ENCODE data around the gene WASHC2A.
"Not testable (repeated sequence)": the region's sequence is repeated elsewhere in the genome, so short reads cannot be mapped to it uniquely, and the experiment has no call there.

The WASHC2A gene, protein sequence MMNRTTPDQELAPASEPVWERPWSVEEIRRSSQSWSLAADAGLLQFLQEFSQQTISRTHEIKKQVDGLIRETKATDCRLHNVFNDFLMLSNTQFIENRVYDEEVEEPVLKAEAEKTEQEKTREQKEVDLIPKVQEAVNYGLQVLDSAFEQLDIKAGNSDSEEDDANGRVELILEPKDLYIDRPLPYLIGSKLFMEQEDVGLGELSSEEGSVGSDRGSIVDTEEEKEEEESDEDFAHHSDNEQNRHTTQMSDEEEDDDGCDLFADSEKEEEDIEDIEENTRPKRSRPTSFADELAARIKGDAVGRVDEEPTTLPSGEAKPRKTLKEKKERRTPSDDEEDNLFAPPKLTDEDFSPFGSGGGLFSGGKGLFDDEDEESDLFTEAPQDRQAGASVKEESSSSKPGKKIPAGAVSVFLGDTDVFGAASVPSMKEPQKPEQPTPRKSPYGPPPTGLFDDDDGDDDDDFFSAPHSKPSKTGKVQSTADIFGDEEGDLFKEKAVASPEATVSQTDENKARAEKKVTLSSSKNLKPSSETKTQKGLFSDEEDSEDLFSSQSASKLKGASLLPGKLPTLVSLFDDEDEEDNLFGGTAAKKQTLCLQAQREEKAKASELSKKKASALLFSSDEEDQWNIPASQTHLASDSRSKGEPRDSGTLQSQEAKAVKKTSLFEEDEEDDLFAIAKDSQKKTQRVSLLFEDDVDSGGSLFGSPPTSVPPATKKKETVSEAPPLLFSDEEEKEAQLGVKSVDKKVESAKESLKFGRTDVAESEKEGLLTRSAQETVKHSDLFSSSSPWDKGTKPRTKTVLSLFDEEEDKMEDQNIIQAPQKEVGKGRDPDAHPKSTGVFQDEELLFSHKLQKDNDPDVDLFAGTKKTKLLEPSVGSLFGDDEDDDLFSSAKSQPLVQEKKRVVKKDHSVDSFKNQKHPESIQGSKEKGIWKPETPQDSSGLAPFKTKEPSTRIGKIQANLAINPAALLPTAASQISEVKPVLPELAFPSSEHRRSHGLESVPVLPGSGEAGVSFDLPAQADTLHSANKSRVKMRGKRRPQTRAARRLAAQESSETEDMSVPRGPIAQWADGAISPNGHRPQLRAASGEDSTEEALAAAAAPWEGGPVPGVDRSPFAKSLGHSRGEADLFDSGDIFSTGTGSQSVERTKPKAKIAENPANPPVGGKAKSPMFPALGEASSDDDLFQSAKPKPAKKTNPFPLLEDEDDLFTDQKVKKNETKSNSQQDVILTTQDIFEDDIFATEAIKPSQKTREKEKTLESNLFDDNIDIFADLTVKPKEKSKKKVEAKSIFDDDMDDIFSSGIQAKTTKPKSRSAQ (N-terminal part only)

DNA sequence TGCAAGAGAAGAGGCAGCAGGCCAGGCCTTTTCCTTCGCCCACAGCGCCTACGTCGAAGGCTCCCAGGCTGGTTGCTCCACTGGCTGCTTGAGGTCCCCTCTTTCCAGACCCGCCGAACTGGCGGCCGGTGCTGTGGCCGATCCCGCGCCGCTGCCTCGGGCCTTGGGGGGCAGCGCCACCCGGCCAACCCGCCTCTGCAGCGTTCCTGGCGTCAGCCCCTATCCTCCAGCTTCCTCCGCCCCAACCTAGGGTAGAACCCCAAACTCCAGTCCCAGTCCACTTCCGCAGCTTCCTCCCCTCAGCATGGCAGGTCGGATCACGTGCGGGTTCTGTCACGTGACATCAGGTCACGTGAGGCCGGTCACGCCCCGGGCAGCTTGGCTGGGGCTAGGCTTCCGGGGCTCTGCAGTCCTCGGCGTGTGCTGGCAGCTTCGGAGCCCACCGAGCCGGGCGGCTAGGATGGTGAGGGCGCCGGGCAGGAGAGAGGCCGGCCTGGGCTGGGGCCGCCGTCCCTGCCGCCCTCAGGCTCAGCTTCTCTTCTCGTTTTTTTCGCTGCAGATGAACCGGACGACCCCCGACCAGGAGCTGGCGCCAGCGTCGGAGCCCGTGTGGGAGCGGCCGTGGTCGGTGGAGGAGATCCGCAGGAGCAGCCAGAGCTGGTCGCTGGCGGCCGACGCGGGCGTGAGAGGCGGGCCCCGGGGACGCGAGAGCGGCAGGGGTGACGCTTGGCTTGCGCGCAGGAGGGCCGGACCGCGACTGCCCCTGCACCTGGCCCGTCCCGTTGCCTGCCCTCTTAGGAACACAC lies at the start of gene WASHC2A:
TSS of gene WASHC2A (plus strand) at position 409 of the 806 bp plus-strand sequence. CDS start at position 461, 52 bp downstream.
- DNase-seq (ENCODE audit: low read depth), result peak; percentile 42

DNA sequence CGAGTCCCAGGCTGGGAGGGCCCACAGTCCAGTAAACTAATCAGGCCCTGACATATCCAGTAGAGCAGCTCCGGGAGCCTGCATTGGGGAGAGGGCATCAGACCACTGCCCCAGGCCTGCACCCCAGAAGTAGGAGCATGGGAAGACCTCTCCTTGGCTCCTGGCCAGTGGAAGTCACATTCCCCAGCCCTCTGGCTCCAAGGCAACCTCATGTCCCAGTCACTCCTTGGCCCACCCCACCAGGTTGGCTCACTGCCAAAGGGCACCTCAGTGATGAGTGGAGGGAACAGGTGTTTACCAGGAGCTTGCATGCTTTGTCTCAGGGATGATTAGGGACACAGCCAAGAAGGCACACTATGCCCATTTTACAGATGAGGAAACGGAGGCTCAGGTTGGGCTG lies 48.5 kb upstream of the WASHC2A start:
- DNase-seq (ENCODE audit: low read depth), result not testable (repeated sequence)

DNA sequence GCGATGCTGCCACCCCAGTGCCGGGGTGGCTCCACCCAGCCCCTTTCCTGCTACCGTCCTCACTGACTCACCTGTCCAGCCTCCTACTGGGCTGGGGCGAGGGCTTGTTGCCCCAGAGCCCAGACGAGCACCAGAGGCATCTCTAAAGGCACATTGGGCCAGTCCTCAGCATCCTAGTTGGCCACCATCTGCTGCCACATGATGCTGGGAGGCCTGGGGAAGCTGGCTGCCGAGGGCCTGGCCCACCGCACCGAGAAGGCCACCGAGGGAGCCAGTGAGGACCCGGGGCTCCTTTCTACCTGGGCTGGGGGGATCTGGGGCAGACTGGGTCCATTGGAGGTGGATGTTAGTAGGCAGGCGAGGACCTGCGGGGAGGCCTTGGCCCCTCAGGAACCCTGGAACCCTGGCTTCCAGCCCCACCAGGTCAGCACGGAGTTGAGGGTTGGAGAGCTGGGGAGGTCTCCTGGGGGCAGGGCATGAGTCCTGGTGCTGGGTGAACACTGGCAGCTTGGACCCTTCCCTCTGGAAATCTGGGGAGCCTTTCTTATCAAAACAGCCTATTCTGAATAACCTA lies 47.2 kb upstream of the WASHC2A start:
- DNase-seq (ENCODE audit: low read depth), result not testable (repeated sequence)

DNA sequence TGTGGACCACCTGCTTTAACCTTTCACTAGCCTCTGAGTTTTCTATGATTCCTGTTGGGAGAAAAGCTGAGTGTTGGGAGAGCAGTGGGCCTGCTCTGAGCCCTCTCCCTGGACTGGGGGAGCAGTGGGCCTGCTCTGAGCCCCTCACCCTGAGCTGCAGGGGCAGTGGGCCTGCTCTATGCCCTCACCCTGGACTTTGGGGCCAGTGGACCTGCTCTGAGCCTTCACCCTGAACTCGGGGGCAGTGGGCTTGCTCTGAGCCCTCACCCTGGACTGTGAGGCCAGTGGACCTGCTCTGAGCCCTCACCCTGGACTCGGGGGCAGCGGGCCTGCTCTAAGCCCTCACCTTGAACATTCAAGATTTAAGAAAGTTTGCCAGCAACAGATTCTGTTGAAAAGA lies 46.1 kb upstream of the WASHC2A start:
- DNase-seq (ENCODE audit: low read depth), result no peak

DNA sequence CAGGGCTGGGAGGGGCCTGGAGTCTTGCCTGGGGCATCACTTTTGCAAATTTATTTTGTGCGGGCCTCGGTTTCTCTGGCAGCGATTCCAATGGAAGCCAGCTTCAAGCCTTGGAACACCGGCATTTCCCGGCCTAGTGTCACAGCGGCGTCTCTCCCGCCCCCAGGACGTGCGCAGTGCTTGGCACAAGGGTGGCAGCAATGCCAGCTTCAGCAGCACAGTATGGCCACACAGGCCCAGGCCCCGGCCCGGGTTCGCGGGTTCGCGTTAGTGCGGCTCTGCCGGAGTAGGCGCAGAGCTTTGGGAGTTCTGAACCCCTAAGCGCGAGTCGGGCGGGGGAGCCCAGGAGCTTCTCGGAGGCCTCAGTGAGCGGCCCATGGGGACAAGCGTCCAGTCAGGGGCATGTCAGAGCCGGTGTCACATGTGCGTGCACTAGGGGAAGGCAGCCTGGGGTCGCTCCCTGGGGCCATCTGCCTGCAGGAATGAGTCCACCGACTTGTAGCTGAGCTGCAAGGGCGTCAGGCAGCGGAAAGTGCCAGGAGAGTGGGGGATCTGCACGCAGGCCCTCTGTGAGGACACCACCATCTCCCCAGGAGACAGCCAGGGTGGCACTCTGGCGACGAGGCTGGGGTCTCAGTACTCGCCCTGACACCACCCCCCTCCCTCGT lies 42.9 kb upstream of the WASHC2A start:
- not testable (repeated sequence) for DNase-seq (ENCODE audit: low read depth)

DNA sequence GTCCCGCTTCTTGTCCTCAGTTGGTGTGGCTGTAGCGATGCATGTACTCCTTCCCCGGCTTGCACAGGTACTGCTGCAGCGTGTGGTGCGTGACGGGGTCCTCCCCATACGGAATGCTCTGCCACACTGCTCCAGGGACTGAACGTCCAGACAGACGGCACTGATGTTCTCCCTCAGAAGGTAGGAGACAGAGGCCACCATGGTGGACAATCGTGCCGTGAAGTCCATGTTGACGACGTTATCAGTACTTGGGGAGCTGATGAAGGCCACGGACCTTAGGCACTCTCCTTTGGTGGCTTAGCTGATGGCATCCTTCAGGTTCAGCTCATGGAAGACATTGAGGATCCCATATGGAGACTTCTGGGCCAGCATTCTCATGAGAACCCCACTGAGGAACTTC lies 42.1 kb upstream of the WASHC2A start:
- DNase-seq (ENCODE audit: low read depth), result no peak

DNA sequence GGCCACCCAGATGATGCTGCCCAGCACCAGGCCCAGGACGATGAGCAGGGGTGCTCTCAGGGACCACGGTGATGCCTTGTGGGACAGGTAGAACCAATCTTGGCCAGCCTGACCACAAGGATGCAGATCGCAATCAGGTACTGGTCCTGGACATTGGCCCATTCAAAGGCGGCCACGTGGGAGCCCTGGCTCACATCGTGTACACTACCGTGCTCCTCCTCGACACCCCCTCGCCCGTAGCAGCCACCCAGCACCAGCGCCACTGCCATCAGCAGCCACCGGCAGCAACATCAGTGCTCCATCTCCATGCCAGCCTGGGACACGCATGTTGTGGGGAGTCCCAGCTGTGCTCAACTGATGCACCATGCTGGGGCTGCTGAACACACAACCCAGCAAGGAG lies 40.6 kb upstream of the WASHC2A start:
- no peak for DNase-seq (ENCODE audit: low read depth)

DNA sequence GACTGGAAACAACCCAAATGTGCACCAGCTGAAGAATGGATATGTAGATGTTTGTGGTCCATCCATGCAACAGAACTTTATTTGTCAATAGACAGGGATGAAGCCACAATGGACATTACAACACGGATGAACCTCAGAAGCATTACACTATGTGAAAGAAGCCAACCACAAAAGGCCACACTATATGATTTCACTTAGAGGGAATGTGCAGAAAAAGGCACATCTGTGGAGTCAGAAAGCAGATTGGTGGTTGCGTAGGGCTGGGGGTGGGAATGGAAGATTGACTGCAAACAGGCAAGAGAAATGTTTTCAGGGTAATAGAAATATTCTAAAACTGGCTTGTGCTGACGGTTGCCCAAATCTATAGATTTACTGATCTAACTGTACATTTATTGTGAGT lies 34.3 kb upstream of the WASHC2A start:
- DNase-seq (ENCODE audit: low read depth), result peak; percentile 89

DNA sequence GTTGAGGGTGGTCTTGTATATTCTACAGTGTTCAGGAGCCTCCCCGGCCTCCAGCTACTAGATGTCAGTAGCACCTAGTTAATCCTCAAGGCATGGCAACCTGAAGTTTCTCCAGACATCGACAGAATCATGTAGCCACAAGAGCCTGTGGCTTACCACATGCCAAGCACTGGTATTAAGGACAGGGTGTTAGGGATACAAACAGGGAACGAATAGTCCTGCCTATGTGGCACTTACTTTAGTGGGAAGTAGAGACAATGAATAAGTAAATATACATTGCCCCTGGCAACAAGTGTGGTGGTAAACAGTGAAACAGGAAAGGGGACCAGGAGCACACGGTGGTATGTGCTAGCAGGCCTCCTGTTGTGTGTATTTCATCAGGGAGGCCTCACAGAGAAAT lies 32.4 kb upstream of the WASHC2A start:
- DNase-seq (ENCODE audit: low read depth), result not testable (repeated sequence)

DNA sequence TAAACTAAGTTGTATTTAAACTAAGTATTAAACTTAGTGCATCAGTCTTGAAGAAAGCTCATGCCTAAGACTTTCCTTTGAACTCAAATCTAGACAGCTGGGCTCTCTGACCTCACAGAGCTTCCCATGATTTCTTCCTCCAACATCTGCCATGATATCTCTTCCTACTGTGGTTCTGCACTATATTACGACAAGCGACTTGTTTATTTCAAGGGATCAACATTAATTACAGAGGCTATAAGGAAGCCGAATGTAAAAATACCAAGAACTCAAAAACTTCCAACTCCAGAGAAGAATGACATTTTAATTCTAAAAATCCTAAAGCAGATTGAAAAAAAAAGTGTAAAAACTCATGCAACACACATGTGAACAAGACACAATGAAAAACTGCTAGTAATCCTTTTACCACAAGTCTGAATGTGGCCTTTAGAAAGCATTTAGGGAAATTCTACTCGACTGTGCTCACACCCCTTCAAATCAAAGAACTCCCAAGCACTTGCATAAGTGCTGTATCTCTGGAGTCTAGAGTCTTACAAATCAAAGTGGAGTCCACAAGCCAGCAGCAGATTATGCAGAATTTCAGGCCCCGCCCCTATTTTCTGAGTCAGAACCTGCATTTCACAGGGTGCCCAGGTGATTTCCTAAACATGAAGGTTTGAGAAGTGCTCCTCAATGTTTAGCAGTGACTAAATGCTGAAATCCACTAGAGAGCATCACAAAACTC lies 22.7 kb upstream of the WASHC2A start:
- DNase-seq (ENCODE audit: low read depth), result no peak

DNA sequence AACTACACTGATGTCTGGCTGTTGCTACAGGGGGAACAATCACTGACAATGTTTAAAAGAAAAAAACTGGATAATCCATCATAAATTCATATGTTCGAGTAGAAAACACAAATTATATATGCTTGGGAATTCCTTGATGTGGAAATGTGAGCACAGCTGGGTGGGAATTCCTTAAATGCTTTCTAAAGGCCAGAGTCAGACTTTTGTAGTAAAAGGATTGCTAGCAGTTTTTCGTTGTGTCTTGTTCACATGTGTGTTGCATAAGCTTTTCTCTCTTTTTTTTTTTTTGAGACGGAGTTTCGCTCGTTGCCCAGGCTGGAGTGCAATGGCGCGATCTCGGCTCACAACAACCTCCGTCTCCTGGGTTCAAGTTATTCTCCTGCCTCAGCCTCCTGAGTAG lies 21.3 kb upstream of the WASHC2A start:
- peak; percentile 49 for DNase-seq (ENCODE audit: low read depth)

DNA sequence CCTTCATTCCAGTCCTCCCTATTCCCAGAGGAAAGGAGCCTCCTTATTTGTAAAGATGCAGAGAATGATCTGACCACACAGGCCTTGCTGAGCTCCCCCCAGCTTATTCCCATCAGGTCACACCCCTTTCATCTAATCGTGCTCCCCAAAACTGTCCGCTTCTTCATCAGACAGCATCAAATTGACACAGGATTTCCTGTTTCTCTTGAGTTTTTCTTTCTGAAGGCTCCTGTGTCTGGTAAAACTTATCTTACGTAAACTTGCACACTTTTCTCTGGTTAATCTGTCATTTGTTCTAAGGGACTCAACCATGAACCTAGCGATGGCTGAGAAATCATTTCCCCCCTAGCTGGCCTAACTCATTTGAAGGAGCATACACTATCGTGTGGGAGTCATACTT lies 20.2 kb upstream of the WASHC2A start:
- DNase-seq (ENCODE audit: low read depth), result not testable (repeated sequence)

DNA sequence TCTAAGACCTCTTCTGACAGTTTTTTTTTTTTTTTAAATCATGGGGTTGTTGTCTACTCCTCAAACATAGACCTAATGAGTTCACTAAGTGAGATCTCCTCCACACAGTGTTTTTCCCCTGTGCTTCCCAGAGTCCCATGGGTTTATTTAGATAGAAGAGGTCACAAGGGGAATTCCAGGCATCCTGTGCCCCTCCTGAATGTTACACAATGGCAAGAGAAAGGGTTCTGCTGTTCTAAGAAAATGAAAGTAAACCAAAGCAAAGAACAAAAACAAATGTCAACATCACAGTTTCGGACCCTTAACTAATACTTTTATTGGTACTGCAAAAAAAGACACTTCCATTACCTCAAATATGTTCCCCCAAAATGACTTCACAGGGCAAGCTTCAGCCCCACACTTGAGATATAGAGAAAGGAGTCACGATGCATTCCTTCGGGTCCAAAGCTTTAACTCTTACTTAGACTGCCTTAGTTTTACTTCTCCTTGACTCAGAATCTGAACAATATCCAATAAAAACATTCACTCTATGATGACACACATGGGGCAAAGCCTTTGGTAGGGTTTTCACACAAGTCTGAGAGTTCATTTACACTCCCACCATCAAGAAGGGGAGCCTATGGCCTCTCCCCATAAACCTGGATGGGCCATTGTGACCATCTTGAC lies 15.6 kb upstream of the WASHC2A start:
- DNase-seq (ENCODE audit: low read depth), result peak; percentile 82

DNA sequence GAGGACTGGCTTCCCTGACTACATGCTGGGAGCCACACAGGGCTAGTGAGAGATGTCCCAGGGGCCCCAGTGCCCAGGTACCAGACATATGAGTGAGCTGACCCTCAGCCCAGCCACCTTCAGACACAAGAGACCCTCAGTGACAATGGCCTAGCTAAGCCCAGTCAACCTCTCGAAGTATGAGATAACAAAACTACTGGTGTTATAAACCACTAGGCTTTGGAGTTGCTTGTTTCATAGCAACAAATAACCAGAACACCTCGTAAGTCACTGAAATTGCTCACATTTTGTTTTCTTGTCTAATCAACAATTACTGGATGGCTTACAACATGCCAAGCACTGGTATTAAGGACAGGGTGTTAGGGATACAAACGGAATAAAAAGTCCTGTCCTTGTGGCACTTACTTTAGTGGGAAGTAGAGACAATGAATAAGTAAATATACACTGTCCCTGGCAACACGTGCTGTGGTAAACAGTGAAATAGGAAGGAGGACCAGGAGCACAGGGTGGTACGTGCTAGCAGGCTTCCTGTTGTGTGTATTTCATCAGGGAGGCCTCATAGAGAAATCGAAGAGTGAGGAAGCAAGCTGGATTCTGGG lies 14.9 kb upstream of the WASHC2A start:
- not testable (repeated sequence) for DNase-seq (ENCODE audit: low read depth)

DNA sequence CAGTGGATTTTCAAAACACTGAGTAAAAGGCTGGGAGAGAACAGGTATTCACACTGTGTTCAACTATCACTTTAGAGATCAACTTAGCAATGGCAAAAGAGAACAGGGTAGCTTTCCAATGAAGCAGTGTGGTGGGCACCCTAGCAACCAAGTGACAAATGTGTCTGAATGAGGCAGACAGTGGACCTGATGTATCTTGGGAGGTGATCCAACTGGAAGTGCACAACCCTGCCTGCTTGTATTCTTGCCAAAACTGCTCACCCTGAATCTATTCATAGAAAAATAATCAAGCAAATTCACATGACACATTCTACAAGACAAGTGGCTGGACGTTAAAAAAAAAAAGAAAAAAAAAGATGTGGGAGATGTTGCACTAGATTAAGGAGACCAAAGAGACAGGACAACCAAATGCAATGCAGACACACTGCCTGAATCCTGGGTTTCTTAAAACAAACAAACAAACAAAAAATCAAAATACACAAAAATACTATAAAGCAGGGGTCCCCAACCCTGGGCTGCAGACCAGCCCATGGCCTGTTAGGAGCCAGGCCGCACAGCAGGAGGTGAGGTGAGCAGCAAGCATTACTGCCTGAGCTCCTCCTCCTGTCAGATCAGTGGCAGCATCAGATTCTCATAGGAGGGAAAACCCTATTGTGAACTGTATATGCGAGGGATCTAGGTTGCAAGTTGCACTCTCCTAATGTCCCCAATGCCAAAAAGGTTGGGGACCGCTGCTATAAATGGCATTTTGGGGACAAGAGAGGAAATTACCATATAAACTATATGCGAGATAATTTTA lies 12.1 kb upstream of the WASHC2A start:
- not testable (repeated sequence) for DNase-seq (ENCODE audit: low read depth)

DNA sequence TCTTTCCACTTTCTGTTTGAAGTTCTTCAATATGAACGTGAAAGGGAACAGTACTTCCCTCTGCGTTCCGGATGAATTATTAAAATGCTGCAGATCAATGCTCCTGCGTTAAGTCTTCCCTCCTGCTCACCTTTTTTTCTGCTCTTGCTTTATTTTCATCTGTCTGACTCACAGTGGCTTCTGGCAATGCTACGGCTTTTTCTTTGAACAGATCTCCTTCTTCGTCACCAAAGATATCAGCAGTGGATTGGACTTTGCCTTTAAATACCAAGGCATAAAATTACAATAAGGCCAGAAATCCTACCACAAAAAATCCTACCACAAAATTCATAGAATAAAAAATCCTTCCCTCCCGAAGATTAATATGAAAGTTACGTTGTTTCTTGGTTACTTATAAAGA lies 11.1 kb upstream of the WASHC2A start:
- DNase-seq (ENCODE audit: low read depth), result not testable (repeated sequence)

DNA sequence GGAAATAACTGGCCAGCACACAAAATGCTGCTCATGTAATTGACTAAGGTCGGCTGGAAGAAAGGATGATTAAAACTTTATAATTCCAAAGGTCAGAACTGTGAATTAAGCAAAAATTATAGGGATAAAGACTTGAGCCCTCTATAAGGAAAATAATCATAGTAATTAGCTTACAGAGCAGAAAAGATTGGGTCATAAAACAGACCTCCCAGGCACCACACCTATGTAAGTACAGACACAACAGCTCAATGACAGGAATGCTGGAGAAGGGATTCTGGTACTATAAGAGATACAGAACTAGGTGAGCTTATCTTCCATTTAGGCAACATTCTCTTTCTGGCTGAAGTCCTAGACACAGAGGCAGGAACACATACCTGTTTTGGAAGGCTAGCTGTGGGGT lies 9.0 kb upstream of the WASHC2A start:
- not testable (repeated sequence) for DNase-seq (ENCODE audit: low read depth)

DNA sequence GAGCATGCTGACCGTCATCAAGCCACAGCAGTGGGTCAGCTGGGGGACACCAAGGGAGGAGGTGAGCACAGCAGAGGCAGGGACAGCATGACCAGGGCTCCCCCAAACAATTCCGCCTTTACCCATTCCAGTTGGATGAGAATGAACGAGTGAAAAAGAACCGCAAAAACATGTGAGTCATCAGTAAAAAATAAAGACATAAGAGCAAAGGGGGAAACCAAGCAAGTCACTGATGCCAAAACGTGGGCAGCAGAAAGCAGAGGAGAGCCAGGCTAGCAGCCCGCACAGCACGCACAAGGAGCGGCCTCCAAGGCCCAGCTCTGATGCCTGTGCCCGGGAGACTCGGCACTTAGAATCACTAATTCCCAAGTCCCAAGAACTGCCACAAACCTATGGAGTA lies 7.8 kb upstream of the WASHC2A start:
- DNase-seq (ENCODE audit: low read depth), result not testable (repeated sequence)
